Measurements from ENCODE around the gene PGAP3.

DNA sequence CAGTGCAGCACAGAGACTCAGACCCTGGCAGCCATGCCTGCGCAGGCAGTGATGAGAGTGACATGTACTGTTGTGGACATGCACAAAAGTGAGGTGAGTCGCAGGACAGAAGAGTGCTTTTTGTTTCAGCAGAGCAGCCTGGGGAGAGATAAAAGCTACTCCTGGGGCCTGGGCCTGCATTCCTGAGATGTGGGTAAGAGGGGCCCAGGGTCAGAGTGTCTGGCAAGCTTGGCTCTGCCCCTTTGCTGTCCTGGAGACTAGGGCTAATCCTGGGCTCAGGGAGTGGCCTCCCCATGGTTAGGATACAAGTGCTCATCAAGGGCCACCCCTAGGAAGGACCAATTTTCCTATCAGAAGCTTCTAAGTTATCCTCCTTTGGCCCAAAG, 7.2 kb upstream of the PGAP3 start:
- TF ChIP-seq, protein P1, sequence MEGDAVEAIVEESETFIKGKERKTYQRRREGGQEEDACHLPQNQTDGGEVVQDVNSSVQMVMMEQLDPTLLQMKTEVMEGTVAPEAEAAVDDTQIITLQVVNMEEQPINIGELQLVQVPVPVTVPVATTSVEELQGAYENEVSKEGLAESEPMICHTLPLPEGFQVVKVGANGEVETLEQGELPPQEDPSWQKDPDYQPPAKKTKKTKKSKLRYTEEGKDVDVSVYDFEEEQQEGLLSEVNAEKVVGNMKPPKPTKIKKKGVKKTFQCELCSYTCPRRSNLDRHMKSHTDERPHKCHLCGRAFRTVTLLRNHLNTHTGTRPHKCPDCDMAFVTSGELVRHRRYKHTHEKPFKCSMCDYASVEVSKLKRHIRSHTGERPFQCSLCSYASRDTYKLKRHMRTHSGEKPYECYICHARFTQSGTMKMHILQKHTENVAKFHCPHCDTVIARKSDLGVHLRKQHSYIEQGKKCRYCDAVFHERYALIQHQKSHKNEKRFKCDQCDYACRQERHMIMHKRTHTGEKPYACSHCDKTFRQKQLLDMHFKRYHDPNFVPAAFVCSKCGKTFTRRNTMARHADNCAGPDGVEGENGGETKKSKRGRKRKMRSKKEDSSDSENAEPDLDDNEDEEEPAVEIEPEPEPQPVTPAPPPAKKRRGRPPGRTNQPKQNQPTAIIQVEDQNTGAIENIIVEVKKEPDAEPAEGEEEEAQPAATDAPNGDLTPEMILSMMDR (IDR thresholded peaks at IDR 0.05): no peak
- TF ChIP-seq POLR2A (IDR thresholded peaks at IDR 0.05): no peak

Data from uterus (tissue), 2 donors.